OCI-LY3 (cell line): ENCODE results near the gene SUCLG2.

ENCODE experiments used
- H2AFZ ChIP-seq: fragments of 200-600, 300-600 bp; shearing (Covaris generic); 2 replicates; pipeline ENCODE4 v1.6.0; 2014; ENCODE audit warnings: antibody characterized with exemption, low read depth, low read length
- H3K27ac ChIP-seq: fragments of 200-600, 300-600 bp; sonication (generic); 2 replicates; pipeline ENCODE4 v1.5.1; 2014; ENCODE audit warnings: mild to moderate bottlenecking, low read length, moderate library complexity, mixed read lengths
- H3K27me3 ChIP-seq: fragments of 200-600, 300-600 bp; sonication (generic); 2 replicates; pipeline ENCODE4 v1.6.1; 2014; ENCODE audit warnings: low read depth, low read length, mixed read lengths
- H3K36me3 ChIP-seq: fragments of 200-600, 300-600 bp; sonication (generic); replicated peaks from 2 replicates; pipeline ENCODE3; 2014; ENCODE audit warnings: low read depth, low read length, mixed read lengths
- H3K4me1 ChIP-seq: fragments of 300-600, 200-600 bp; sonication (generic); 2 replicates; pipeline ENCODE4 v1.6.1; 2014; ENCODE audit warnings: low read length, mixed read lengths
- H3K4me2 ChIP-seq: fragments of 200-600, 300-600 bp; sonication (generic); 2 replicates; pipeline ENCODE4 v1.6.1; 2014; ENCODE audit warnings: low read length, mixed read lengths
- H3K4me3 ChIP-seq: fragments of 300-600, 200-600 bp; sonication (generic); 2 replicates; pipeline ENCODE4 v1.5.1; 2014; ENCODE audit warnings: antibody characterized with exemption, mild to moderate bottlenecking, low read length, moderate library complexity
- H3K79me2 ChIP-seq: fragments of 300-600, 200-600 bp; shearing (Covaris generic); 2 replicates; pipeline ENCODE4 v1.6.1; 2014; ENCODE audit warnings: mild to moderate bottlenecking, low read length, mixed read lengths
- H3K9ac ChIP-seq: fragments of 300-600, 200-600 bp; shearing (Covaris generic); 2 replicates; pipeline ENCODE4 v1.6.0; 2014; ENCODE audit warnings: mild to moderate bottlenecking, low read length, moderate library complexity
- H3K9me3 ChIP-seq: fragments of 200-600, 300-600 bp; shearing (Covaris generic); 2 replicates; pipeline ENCODE4 v1.6.1; 2014; ENCODE audit warnings: low read length, mixed read lengths; ENCODE audit not compliant: insufficient read depth
- H4K20me1 ChIP-seq: fragments of 200-600, 300-600 bp; sonication (generic); 2 replicates; pipeline ENCODE4 v1.6.1; 2016; ENCODE audit warnings: low read length, mixed read lengths; ENCODE audit not compliant: insufficient read depth
- CTCF ChIP-seq: fragments of 200-600, 300-600 bp; sonication (generic); IDR thresholded peaks from 2 replicates; pipeline ENCODE4 v1.5.1; 2014; ENCODE audit warnings: antibody characterized with exemption, low read length, low read depth
- EZH2phosphoT487 ChIP-seq: fragments of 200-600 bp; shearing (Covaris generic); IDR thresholded peaks from 2 replicates; pipeline ENCODE4 v1.6.1; 2018; ENCODE audit warnings: antibody characterized with exemption, mixed run types, low read depth

SUCLG2 gene

GRCh38 chr3:67419218-67419529, 235.2 kb downstream of the SUCLG2 start:
- Histone ChIP-seq H3K27me3 (no peaks in the 10 kb centered on the region), H3K9ac (no peak overlapping the region), H3K79me2 (no peaks in the 10 kb centered on the region), H3K4me1 (peaks cover 8% of the 10 kb centered on the region), H3K27ac (no peak overlapping the region), H3K4me3 (no peak overlapping the region), H2AFZ (no peak overlapping the region), H3K36me3 (peaks cover 20% of the 10 kb centered on the region), H3K9me3 (peaks cover 6% of the 10 kb centered on the region; the same call in 1 of the 2 replicates), H3K4me2 (no peak overlapping the region), H4K20me1 (0 out of 2 replicates have a peak, but pooled peaks cover 8% of the 10 kb centered on the region)
- no peak for TF ChIP-seq EZH2phosphoT487
- no peak for TF ChIP-seq CTCF

GRCh38 chr3:67418426-67419217, 235.8 kb downstream of the SUCLG2 start:
- H3K9ac ChIP-seq, result no peak overlapping the region
- H3K9me3 ChIP-seq, result peaks cover 6% of the 10 kb centered on the region; the same call in 1 of the 2 replicates
- H3K4me3 ChIP-seq, result no peak overlapping the region
- H3K4me1 ChIP-seq, result peaks cover 3% of the 10 kb centered on the region
- H3K27me3 ChIP-seq, result no peaks in the 10 kb centered on the region
- H3K4me2 ChIP-seq, result no peak overlapping the region
- TF ChIP-seq EZH2phosphoT487, result no peak
- no peak for TF ChIP-seq CTCF
- H4K20me1 ChIP-seq, result 0 out of 2 replicates have a peak, but pooled peaks cover 3% of the 10 kb centered on the region
- no peak overlapping the region for H2AFZ ChIP-seq
- H3K79me2 ChIP-seq, result no peaks in the 10 kb centered on the region
- peaks cover 20% of the 10 kb centered on the region for H3K36me3 ChIP-seq
- H3K27ac ChIP-seq, result no peak overlapping the region

GRCh38 chr3:67416703-67417102, 237.7 kb downstream of the SUCLG2 start:
- H3K9me3 ChIP-seq, result peaks cover 6% of the 10 kb centered on the region; the same call in 1 of the 2 replicates
- H2AFZ ChIP-seq, result no peak overlapping the region
- H3K79me2 ChIP-seq, result no peaks in the 10 kb centered on the region
- peaks cover 20% of the 10 kb centered on the region for H3K36me3 ChIP-seq
- H4K20me1 ChIP-seq, result no peaks in the 10 kb centered on the region
- no peak overlapping the region for H3K9ac ChIP-seq
- TF ChIP-seq CTCF, result no peak
- no peak for TF ChIP-seq EZH2phosphoT487
- no peak overlapping the region for H3K27ac ChIP-seq
- H3K4me3 ChIP-seq, result no peak overlapping the region
- no peaks in the 10 kb centered on the region for H3K4me1 ChIP-seq
- no peaks in the 10 kb centered on the region for H3K27me3 ChIP-seq
- no peak overlapping the region for H3K4me2 ChIP-seq

GRCh38 chr3:67415511-67415910, 238.9 kb downstream of the SUCLG2 start:
- no peak for TF ChIP-seq CTCF
- no peak for TF ChIP-seq EZH2phosphoT487
- Histone ChIP-seq H2AFZ (no peak overlapping the region), H3K9me3 (peaks cover 6% of the 10 kb centered on the region; the same call in 1 of the 2 replicates), H3K4me3 (no peak overlapping the region), H3K4me1 (no peaks in the 10 kb centered on the region), H3K79me2 (no peaks in the 10 kb centered on the region), H3K9ac (no peak overlapping the region), H3K27ac (no peak overlapping the region), H3K36me3 (peaks cover 12% of the 10 kb centered on the region), H3K27me3 (no peaks in the 10 kb centered on the region), H3K4me2 (no peak overlapping the region), H4K20me1 (no peaks in the 10 kb centered on the region)
